K562 (cell line): ENCODE measurements around the gene ANKRD60. TPM values are rescaled to one million over a fixed set of nuclear protein-coding genes. Genes with fewer than 3 reads are reported as not detected.
A peak's percentile ranks its signal among the peaks of the same experiment; 100 is the strongest.

Source experiments
- ATAC-seq: fragments of 200-7000 bp; cut with Tn5 transposase; 3 replicates; pipeline ENCODE4 v1.9.1; 2020; ENCODE audit warnings: moderate library complexity
- BruUV-seq: library from RNA; stranded (reverse); fragments of 400-500 nt; replicated peaks from 2 replicates; lab custom pipeline; 2021; lab: Mats Ljungman, UMichigan
- CTCF ChIA-PET: fragments of 300-600 bp; formaldehyde crosslinking; extraction: SDS; loops from one replicate; lab custom pipeline; 2021; ENCODE audit warnings: low intra/inter-chr PET ratio; lab: Yijun Ruan, JAX
- POLR2A ChIA-PET: fragments of 300-600, 350-650 bp; sonication (Branson Sonifier 250); formaldehyde crosslinking; extraction: SDS; loops from one replicate; lab custom pipeline; 2021; ENCODE audit warnings: antibody characterized with exemption, inconsistent platforms; lab: Yijun Ruan, JAX
- DNase-seq, 4 experiments: peaks; one replicate each; pipeline versions ENCODE4 v3.0.0 to v3.0.0-alpha.2; 2011 to 2018; ENCODE audit warnings: low spot score in 3 of 4, mixed read lengths in 3 of 4; ENCODE audit errors: extremely low read depth in 1 of 4
- FAIRE-seq: peaks from 2 replicates; lab custom pipeline; 2011; peaks lifted over from hg19 to GRCh38; lab: Jason Lieb, UNC
- H2AFZ ChIP-seq: 2 replicates; pipeline ENCODE4 v1.6.0; 2011; ENCODE audit warnings: low read depth, low read length, control low read depth, inconsistent platforms
- H3K27ac ChIP-seq: fragments of 200-600 bp; 3 replicates; pipeline ENCODE4 v1.8.0; 2011; ENCODE audit warnings: low read depth, mild to moderate bottlenecking, control low read depth, inconsistent platforms, low read length, moderate library complexity, mixed read lengths; ENCODE audit errors: extremely low read depth
- H3K27me3 ChIP-seq, 2 experiments: fragments of 300-600 bp in 1 of 2; 2 replicates in 1 of 2; 3 replicates in 1 of 2; pipeline versions ENCODE4 v1.6.0 to v1.8.0; 2011; ENCODE audit warnings: inconsistent platforms in 2 of 2, low read length in 2 of 2, mild to moderate bottlenecking in 1 of 2, mixed read lengths in 1 of 2, moderate library complexity in 1 of 2; ENCODE audit not compliant: control insufficient read depth in 2 of 2, insufficient read depth in 2 of 2
- H3K36me3 ChIP-seq: fragments of 300-600 bp; 3 replicates; pipeline ENCODE4 v1.8.0; 2011; ENCODE audit warnings: mild to moderate bottlenecking, low read length, inconsistent platforms; ENCODE audit not compliant: control insufficient read depth, insufficient read depth
- H3K4me1 ChIP-seq, 2 experiments: fragments of 200-600 bp in 1 of 2; replicated peaks in 1 of 2; 2 replicates in 1 of 2; 3 replicates in 1 of 2; pipeline versions ENCODE4 v1.5.1 to v1.8.0; 2011; ENCODE audit warnings: inconsistent platforms in 2 of 2, low read length in 2 of 2, mild to moderate bottlenecking in 1 of 2, mixed read lengths in 1 of 2, moderate library complexity in 1 of 2; ENCODE audit not compliant: control insufficient read depth in 2 of 2, insufficient read depth in 2 of 2
- H3K4me2 ChIP-seq: 2 replicates; pipeline ENCODE4 v1.6.1; 2011; ENCODE audit warnings: low read length, control low read depth, inconsistent platforms, mixed read lengths; ENCODE audit not compliant: insufficient read depth
- H3K4me3 ChIP-seq: fragments of 200-600 bp; sonication (generic), shearing (Covaris generic); 2 replicates; pipeline ENCODE4 v1.5.1; 2016; ENCODE audit warnings: control low read depth, inconsistent platforms
- H3K79me2 ChIP-seq: fragments of 200-600 bp; 3 replicates; pipeline ENCODE4 v1.8.0; 2011; ENCODE audit warnings: low read length, inconsistent platforms; ENCODE audit not compliant: control insufficient read depth, insufficient read depth
- H3K9ac ChIP-seq, 2 experiments: 2 replicates each; pipeline versions ENCODE4 v1.6.0 to v1.6.1; 2011; ENCODE audit warnings: low read depth in 2 of 2, low read length in 2 of 2, control low read depth in 1 of 2, inconsistent platforms in 1 of 2, mild to moderate bottlenecking in 1 of 2, mixed read lengths in 1 of 2; ENCODE audit not compliant: insufficient read depth in 1 of 2
- H3K9me1 ChIP-seq: one replicate; pipeline ENCODE4 v1.6.0; 2011; ENCODE audit warnings: inconsistent platforms, mild to moderate bottlenecking, low read length, moderate library complexity; ENCODE audit not compliant: control insufficient read depth, insufficient read depth
- H3K9me3 ChIP-seq: replicated peaks from 2 replicates; pipeline ENCODE4 v1.5.1; 2011; ENCODE audit warnings: low read depth, low read length, inconsistent platforms; ENCODE audit not compliant: control insufficient read depth, insufficient read depth
- H4K20me1 ChIP-seq: replicated peaks from 2 replicates; pipeline ENCODE4 v1.6.1; 2011; ENCODE audit warnings: low read length, inconsistent platforms, mixed read lengths; ENCODE audit not compliant: control insufficient read depth, insufficient read depth
- ASH1L ChIP-seq: fragments of 450-650 bp; IDR thresholded peaks from 2 replicates; pipeline ENCODE4 v1.6.1; 2018; ENCODE audit warnings: borderline replicate concordance, mild to moderate bottlenecking, low read depth; ENCODE audit not compliant: partially characterized antibody
- CREB3 ChIP-seq: fragments of 450-650 bp; conservative IDR thresholded peaks from 2 replicates; pipeline ENCODE4 v1.6.1; 2016; ENCODE audit warnings: missing genetic modification characterization, low read depth, mild to moderate bottlenecking, missing compliant biosample characterization, moderate library complexity
- E2F8 ChIP-seq: fragments of 450-650 bp; IDR thresholded peaks from 2 replicates; pipeline ENCODE4 v1.7.1; 2018; ENCODE audit warnings: mild to moderate bottlenecking, low read depth; ENCODE audit not compliant: partially characterized antibody
- EP300 ChIP-seq: IDR thresholded peaks from 2 replicates; pipeline ENCODE4 v1.6.1; 2012; ENCODE audit warnings: low read length, improper control_type of control experiment
- HBP1 ChIP-seq: fragments of 450-650 bp; formaldehyde crosslinking; IDR thresholded peaks from 2 replicates; pipeline ENCODE4 v1.4.0; 2022; ENCODE audit warnings: missing genetic modification characterization
- HMGXB4 ChIP-seq: sonication (generic); formaldehyde crosslinking; IDR thresholded peaks from 2 replicates; pipeline ENCODE4 v1.8.1; 2023; ENCODE audit warnings: mild to moderate bottlenecking, missing genetic modification reagents
- POLR2AphosphoS2 ChIP-seq: IDR thresholded peaks from 2 replicates; pipeline ENCODE4 v1.6.1; 2012; ENCODE audit warnings: low read length, improper control_type of control experiment
- SNIP1 ChIP-seq: fragments of 450-650 bp; IDR thresholded peaks from 2 replicates; pipeline ENCODE4 v1.7.1; 2017; ENCODE audit warnings: low read depth, mild to moderate bottlenecking
- ZFP91 ChIP-seq: sonication (generic); formaldehyde crosslinking; IDR thresholded peaks from 2 replicates; pipeline ENCODE4 v1.8.0; 2022; ENCODE audit warnings: mild to moderate bottlenecking, missing genetic modification reagents
- ZNF76 ChIP-seq: fragments of 250-450 bp; sonication (Bioruptor Pico); IDR thresholded peaks from 2 replicates; pipeline ENCODE4 v1.4.0; 2020; ENCODE audit warnings: mild to moderate bottlenecking, moderate library complexity, borderline replicate concordance
- WGBS: fragments of 100-300 bp; shearing (Covaris generic); methylation state at CpG from one replicate; pipeline ENCODE4 v1.1.6; 2016; ENCODE audit warnings: low coverage, mixed read lengths; ENCODE audit not compliant: insufficient coverage; ENCODE audit errors: missing lambda C conversion rate; 5-methylcytosine and 5-hydroxymethylcytosine counted together
- in situ Hi-C: fragments of 300-500 bp; cut with MboI; formaldehyde crosslinking; loops from 4 replicates; pipeline ENCODE4 v1.15.0; 2018; ENCODE audit warnings: inconsistent platforms, mixed read lengths
- intact Hi-C: fragments of 100-400 bp; cut with micrococcal nuclease; formaldehyde crosslinking; loops from 2 replicates; pipeline ENCODE4 v1.14.2; 2022
- polyA plus RNA-seq, 8 experiments: library from polyadenylated mRNA; depleted of rRNA in 4 of 8; stranded (reverse) in 5 of 8; unstranded in 3 of 8; fragments of >200 nt; fragmentation: Nextera tagmentation in 2 of 8; fragmentation: Illumina TruSeq in 1 of 8; extraction: Ambion mirVana in 2 of 8; extraction: Trizol in 1 of 8; gene quantifications; 2 replicates each; pipeline versions ENCODE4 v1.2.1 to v1.2.3, GENCODE V29; 2011 to 2014; ENCODE audit warnings: inconsistent platforms in 1 of 8, missing spikeins in 1 of 8
- total RNA-seq, 7 experiments: library from RNA; depleted of rRNA in 6 of 7; stranded (reverse); fragments of >200 nt in 6 of 7; fragmentation: Illumina TruSeq in 2 of 7; extraction: Trizol in 2 of 7; gene quantifications; 2 replicates each; pipeline versions ENCODE4 v1.2.1 to v1.2.3, GENCODE V29; 2011 to 2021; ENCODE audit warnings: low replicate concordance in 1 of 7

The ANKRD60 gene
- total and polyA plus RNA-seq, 9 of the 15 experiments (the other 6 are each of a cell fraction or from before 2014, with no cell fraction given): not detected

- TF ChIP-seq EP300 (peak; percentile 29; the same call in 1 of the 2 replicates), HBP1 (CRISPR knock-in tag) (no peak), ZFP91 (CRISPR knock-in tag) (no peak), SNIP1 (no peak)
Measured at GRCh38 chr20:58209652-58210397, 18.6 kb downstream of the ANKRD60 start (continued).

- WGBS: 8% methylated on average over 8 of the region's 8 CpGs
- TF ChIP-seq ASH1L: no peak
- no peak for TF ChIP-seq ZNF76 (CRISPR knock-in tag)
- no peak for TF ChIP-seq POLR2AphosphoS2
- no peak for TF ChIP-seq CREB3
- TF ChIP-seq E2F8: no peak
- no peak for TF ChIP-seq HMGXB4
Measured at GRCh38 chr20:58208944-58209343, 19.5 kb downstream of the ANKRD60 start.

More at GRCh38 chr20:58208944-58209343, 19.5 kb downstream of the ANKRD60 start:
- Histone ChIP-seq H3K4me3 (no peak overlapping the region), H3K9me1 (no peaks in the 10 kb centered on the region), H3K36me3 (no peaks in the 10 kb centered on the region), H3K4me1 (peaks cover 0 to 6% of the 10 kb centered on the region in 2 experiments; a peak in 1 of 5 replicates), H4K20me1 (no peaks in the 10 kb centered on the region; the same call in 1 of the 2 replicates), H3K27ac (no peak overlapping the region), H3K27me3 (peaks cover 21 to 59% of the 10 kb centered on the region in 2 experiments), H3K4me2 (no peak overlapping the region), H3K9me3 (no peaks in the 10 kb centered on the region), H3K9ac (peak overlapping the region in 1 of 2 experiments; percentile 20; a peak in 1 of 4 replicates), H2AFZ (no peak overlapping the region), H3K79me2 (no peaks in the 10 kb centered on the region)
- intact Hi-C loops: no loop called here
- ChIA-PET CTCF (interaction anchor here (0.6 to 5.1 kb wide), 12 partner anchors 16 to 923 kb away, joined by 3 to 59 read pairs (median 6); no protein-coding TSS in a partner anchor), POLR2A (no interaction called here)
- in situ Hi-C loops: loop anchor here (10.0 to 25.0 kb wide), 3 partner anchors 597 to 822 kb away; partner anchors contain the start of genes CTCFL, RBM38 and ZBP1
- no peak for ATAC-seq
- no peak for FAIRE-seq
- no TSS peak for BruUV-seq
- DNase-seq: no peak
